Hepatocyte (in vitro differentiated cells): ENCODE measurements around the gene CLINT1. TPM values are rescaled to one million over a fixed set of nuclear protein-coding genes. Genes with fewer than 3 reads are reported as not detected.
A peak's percentile ranks its signal among the peaks of the same experiment; 100 is the strongest.

Source experiments
- DNase-seq: peaks from one replicate; pipeline ENCODE4 v3.0.0-alpha.2; 2016; ENCODE audit warnings: low spot score
- H2AFZ ChIP-seq: fragments of 200-600 bp; sonication (generic); 2 replicates; pipeline ENCODE4 v1.6.0; 2016; ENCODE audit warnings: antibody characterized with exemption, mild to moderate bottlenecking
- H3K27ac ChIP-seq: fragments of 200-600 bp; sonication (generic); 2 replicates; pipeline ENCODE4 v1.5.1; 2016; ENCODE audit warnings: mild to moderate bottlenecking
- H3K27me3 ChIP-seq: fragments of 200-600 bp; sonication (generic); 2 replicates; pipeline ENCODE4 v1.6.1; 2016
- H3K36me3 ChIP-seq: fragments of 200-600 bp; sonication (generic); replicated peaks from 2 replicates; pipeline ENCODE4 v1.5.1; 2016; ENCODE audit warnings: low read depth; ENCODE audit not compliant: insufficient read depth
- H3K4me1 ChIP-seq: fragments of 200-600 bp; sonication (generic); 2 replicates; pipeline ENCODE4 v1.5.1; 2016; ENCODE audit warnings: mild to moderate bottlenecking, moderate library complexity; ENCODE audit not compliant: insufficient read depth
- H3K4me2 ChIP-seq: fragments of 200-600 bp; sonication (generic); 2 replicates; pipeline ENCODE4 v1.6.0; 2016
- H3K4me3 ChIP-seq: fragments of 200-600 bp; sonication (generic); 2 replicates; pipeline ENCODE4 v1.5.1; 2016; ENCODE audit warnings: mild to moderate bottlenecking
- H3K79me2 ChIP-seq: fragments of 200-600 bp; sonication (generic); 2 replicates; pipeline ENCODE4 v1.6.0; 2017; ENCODE audit warnings: mild to moderate bottlenecking
- H3K9me2 ChIP-seq: fragments of 200-600 bp; sonication (generic); replicated peaks from 2 replicates; pipeline ENCODE4 v1.6.0; 2017; ENCODE audit warnings: mild to moderate bottlenecking; ENCODE audit not compliant: insufficient read depth
- H3K9me3 ChIP-seq: fragments of 200-600 bp; sonication (generic); 2 replicates; pipeline ENCODE4 v1.5.1; 2016; ENCODE audit warnings: low read depth, mild to moderate bottlenecking
- H4K20me1 ChIP-seq: fragments of 200-600 bp; sonication (generic); 2 replicates; pipeline ENCODE4 v1.6.0; 2016; ENCODE audit warnings: mild to moderate bottlenecking; ENCODE audit not compliant: insufficient read depth, poor library complexity, severe bottlenecking
- EZH2 ChIP-seq: fragments of 200-600 bp; sonication (generic); IDR thresholded peaks from 2 replicates; pipeline ENCODE4 v1.6.1; 2016; ENCODE audit warnings: antibody characterized with exemption, mild to moderate bottlenecking, borderline replicate concordance
- EZH2phosphoT487 ChIP-seq: fragments of 200-600 bp; sonication (generic); IDR thresholded peaks from one replicate; pipeline ENCODE4 v1.6.1; 2018; ENCODE audit warnings: antibody characterized with exemption, mild to moderate bottlenecking, low read depth, moderate library complexity; ENCODE audit not compliant: unreplicated experiment, severe bottlenecking
- WGBS: methylation state at CpG from one replicate; pipeline ENCODE4 v1.1.6; 2016; ENCODE audit warnings: low lambda C conversion rate; ENCODE audit errors: missing lambda C conversion rate; 5-methylcytosine and 5-hydroxymethylcytosine counted together
- polyA plus RNA-seq: library from polyadenylated mRNA; unstranded; fragments of >200 nt; fragmentation: Nextera tagmentation; extraction: Ambion mirVana; gene quantifications from 2 replicates; pipeline ENCODE4 v1.2.1, GENCODE V29; 2016
- total RNA-seq: library from RNA; depleted of rRNA; stranded (reverse); fragments of >200 nt; gene quantifications from 2 replicates; pipeline ENCODE4 v1.2.3, GENCODE V29; 2014
- TF ChIP-seq, protein P1 (sequence below): fragments of 200-600 bp; sonication (generic); IDR thresholded peaks from 2 replicates; pipeline ENCODE4 v1.5.1; 2016; ENCODE audit warnings: antibody characterized with exemption, mild to moderate bottlenecking; ENCODE audit not compliant: poor library complexity

Gene CLINT1
- total and polyA plus RNA-seq, 2 experiments from 2014 or later, result 78.0 to 129 TPM

DNA sequence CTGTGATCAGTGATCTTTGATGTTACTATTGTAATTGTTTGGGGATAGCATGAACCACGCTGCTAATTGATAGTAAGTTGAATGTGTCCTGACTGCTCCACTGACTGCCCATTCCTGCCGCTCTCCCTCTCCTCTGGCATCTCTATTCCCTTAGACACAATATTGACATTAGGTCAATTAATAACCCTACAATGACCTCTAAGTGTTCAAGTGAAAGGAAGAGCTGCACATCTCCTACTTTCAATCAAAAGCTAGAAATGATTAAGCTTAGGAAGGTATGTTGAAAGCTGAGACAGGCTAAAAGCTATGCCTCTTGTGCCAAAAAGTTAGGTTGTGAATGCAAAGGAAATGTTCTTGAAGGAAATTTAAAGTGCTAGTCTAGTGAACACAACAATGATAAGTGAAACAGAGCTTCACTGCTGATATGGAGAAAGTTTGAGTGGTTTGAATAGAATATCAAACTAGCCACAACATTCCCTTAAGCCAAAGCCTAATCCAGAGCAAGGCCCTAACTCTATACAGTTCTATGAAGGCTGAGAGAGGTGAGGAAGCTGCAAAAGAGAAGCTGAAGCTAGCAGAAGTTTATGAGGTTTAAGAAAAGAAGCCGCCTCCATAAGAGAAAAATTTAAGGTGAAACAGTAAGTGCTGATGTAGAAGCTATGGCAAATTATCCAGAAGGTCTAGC, 12.9 kb downstream of the CLINT1 start:
- WGBS, result 80% methylated on average over 3 of the region's 3 CpGs
- Histone ChIP-seq H3K9me2 (no peaks in the 10 kb centered on the region), H3K79me2 (peaks cover 100% of the 10 kb centered on the region), H4K20me1 (peaks cover 64% of the 10 kb centered on the region), H3K4me3 (no peak overlapping the region), H3K4me2 (peak overlapping the region; percentile 16), H3K36me3 (no peaks in the 10 kb centered on the region), H3K27ac (no peak overlapping the region), H3K9me3 (no peaks in the 10 kb centered on the region), H2AFZ (no peak overlapping the region), H3K4me1 (no peaks in the 10 kb centered on the region), H3K27me3 (no peaks in the 10 kb centered on the region)
- TF ChIP-seq, protein P1, sequence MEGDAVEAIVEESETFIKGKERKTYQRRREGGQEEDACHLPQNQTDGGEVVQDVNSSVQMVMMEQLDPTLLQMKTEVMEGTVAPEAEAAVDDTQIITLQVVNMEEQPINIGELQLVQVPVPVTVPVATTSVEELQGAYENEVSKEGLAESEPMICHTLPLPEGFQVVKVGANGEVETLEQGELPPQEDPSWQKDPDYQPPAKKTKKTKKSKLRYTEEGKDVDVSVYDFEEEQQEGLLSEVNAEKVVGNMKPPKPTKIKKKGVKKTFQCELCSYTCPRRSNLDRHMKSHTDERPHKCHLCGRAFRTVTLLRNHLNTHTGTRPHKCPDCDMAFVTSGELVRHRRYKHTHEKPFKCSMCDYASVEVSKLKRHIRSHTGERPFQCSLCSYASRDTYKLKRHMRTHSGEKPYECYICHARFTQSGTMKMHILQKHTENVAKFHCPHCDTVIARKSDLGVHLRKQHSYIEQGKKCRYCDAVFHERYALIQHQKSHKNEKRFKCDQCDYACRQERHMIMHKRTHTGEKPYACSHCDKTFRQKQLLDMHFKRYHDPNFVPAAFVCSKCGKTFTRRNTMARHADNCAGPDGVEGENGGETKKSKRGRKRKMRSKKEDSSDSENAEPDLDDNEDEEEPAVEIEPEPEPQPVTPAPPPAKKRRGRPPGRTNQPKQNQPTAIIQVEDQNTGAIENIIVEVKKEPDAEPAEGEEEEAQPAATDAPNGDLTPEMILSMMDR, result no peak
- TF ChIP-seq EZH2 (no peak), EZH2phosphoT487 (no peak)
- no peak for DNase-seq

DNA sequence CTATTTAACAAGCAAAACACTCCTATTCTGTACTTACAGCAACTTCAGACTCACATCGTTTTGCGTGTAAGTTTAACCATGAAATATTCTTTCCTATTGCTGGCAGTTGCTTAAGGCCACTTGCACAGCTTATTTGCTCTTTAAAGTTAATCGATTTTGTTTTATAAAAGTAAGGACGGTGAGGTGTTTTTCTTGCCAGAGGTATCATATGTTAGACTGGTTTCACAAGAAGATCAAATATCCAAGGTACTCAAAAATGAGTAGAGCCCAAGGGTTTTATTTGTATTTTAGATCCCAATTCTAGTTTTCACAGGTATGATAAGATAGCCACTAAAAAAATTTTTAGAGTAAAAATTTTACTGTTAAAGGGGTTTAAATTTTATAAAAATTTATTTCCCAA, 16.2 kb downstream of the CLINT1 start:
- no peak overlapping the region for H3K4me2 ChIP-seq
- H3K27ac ChIP-seq, result no peak overlapping the region
- no peaks in the 10 kb centered on the region for H3K27me3 ChIP-seq
- H3K4me1 ChIP-seq, result no peaks in the 10 kb centered on the region
- no peak for DNase-seq
- H3K36me3 ChIP-seq, result no peaks in the 10 kb centered on the region
- no peak overlapping the region for H2AFZ ChIP-seq
- peaks cover 64% of the 10 kb centered on the region for H4K20me1 ChIP-seq
- no peaks in the 10 kb centered on the region for H3K9me3 ChIP-seq
- no peak for TF ChIP-seq EZH2
- no peak for TF ChIP-seq EZH2phosphoT487
- TF ChIP-seq, protein P1, result no peak
- no peak overlapping the region for H3K4me3 ChIP-seq
- peaks cover 97% of the 10 kb centered on the region for H3K79me2 ChIP-seq
- WGBS, result 84% methylated on average over 4 of the region's 4 CpGs
- H3K9me2 ChIP-seq, result no peaks in the 10 kb centered on the region

DNA sequence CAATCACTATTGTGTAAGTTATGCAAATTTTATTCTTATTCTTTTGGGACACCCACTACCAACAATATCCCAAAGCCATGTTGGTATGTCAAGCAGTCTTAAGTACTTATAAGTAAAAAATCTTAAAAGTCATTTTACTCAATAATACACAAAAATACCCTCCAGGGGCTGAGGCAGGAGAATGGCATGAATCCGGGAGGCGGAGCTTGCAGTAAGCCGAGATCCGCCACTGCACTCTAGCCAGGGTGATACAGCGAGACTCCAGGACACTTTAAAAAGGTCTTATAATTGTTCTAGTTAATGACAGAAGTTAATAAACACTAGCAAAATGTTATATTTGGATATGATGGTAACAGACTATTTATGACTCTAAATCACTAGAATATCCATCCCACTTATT, 16.8 kb downstream of the CLINT1 start:
- no peak for DNase-seq
- Histone ChIP-seq H3K9me2 (no peaks in the 10 kb centered on the region), H4K20me1 (peaks cover 64% of the 10 kb centered on the region), H3K9me3 (no peaks in the 10 kb centered on the region), H3K4me3 (no peak overlapping the region), H2AFZ (no peak overlapping the region), H3K36me3 (no peaks in the 10 kb centered on the region), H3K27ac (no peak overlapping the region), H3K4me2 (no peak overlapping the region), H3K79me2 (peaks cover 97% of the 10 kb centered on the region), H3K27me3 (no peaks in the 10 kb centered on the region), H3K4me1 (no peaks in the 10 kb centered on the region)
- 87% methylated on average over 5 of the region's 5 CpGs for WGBS
- no peak for TF ChIP-seq EZH2phosphoT487
- no peak for TF ChIP-seq EZH2
- TF ChIP-seq, protein P1, result no peak
